ENCODE measurements around the gene OR5B2. TPM values are rescaled to one million over a fixed set of nuclear protein-coding genes. Genes with fewer than 3 reads are reported as not detected.

Gene OR5B2
- total RNA-seq, 1 donor from 2014 or later: not detected

- Histone ChIP-seq H3K9me3 (ENCODE audit: low read depth) (no peaks in the 10 kb centered on the region), H3K79me2 (ENCODE audit: low read depth) (no peaks in the 10 kb centered on the region), H3K4me1 (no peaks in the 10 kb centered on the region), H3K27me3 (no peaks in the 10 kb centered on the region), H3K36me3 (no peaks in the 10 kb centered on the region), H3K27ac (no peak within 1 kb of the TSS), H3K4me2 (no peak within 1 kb of the TSS), H3K4me3 (no peak within 1 kb of the TSS), H4K20me1 (ENCODE audit: low read depth) (no peaks in the 10 kb centered on the region), H2AFZ (replicated peaks) (no peak within 1 kb of the TSS), H3F3A (ENCODE audit: low read depth) (no peaks in the 10 kb centered on the region), H3K9ac (no peak within 1 kb of the TSS)
- no peak for DNase-seq (ENCODE audit: low spot score)
- no peaks in the 10 kb centered on the region for H3K27me3 Mint-ChIP-seq (ENCODE audit: insufficient read depth, low read depth)
- no peaks in the 10 kb centered on the region for H3K9me3 Mint-ChIP-seq
- TF ChIP-seq EZH2 (IDR thresholded peaks at IDR 0.05): no peak
- TF ChIP-seq, protein P1, sequence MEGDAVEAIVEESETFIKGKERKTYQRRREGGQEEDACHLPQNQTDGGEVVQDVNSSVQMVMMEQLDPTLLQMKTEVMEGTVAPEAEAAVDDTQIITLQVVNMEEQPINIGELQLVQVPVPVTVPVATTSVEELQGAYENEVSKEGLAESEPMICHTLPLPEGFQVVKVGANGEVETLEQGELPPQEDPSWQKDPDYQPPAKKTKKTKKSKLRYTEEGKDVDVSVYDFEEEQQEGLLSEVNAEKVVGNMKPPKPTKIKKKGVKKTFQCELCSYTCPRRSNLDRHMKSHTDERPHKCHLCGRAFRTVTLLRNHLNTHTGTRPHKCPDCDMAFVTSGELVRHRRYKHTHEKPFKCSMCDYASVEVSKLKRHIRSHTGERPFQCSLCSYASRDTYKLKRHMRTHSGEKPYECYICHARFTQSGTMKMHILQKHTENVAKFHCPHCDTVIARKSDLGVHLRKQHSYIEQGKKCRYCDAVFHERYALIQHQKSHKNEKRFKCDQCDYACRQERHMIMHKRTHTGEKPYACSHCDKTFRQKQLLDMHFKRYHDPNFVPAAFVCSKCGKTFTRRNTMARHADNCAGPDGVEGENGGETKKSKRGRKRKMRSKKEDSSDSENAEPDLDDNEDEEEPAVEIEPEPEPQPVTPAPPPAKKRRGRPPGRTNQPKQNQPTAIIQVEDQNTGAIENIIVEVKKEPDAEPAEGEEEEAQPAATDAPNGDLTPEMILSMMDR (IDR thresholded peaks at IDR 0.05): no peak
- no peak for TF ChIP-seq EZH2phosphoT487 (IDR thresholded peaks at IDR 0.05)
- H3K36me3 Mint-ChIP-seq: no peaks in the 10 kb centered on the region
- H3K27ac Mint-ChIP-seq: no peak within 1 kb of the TSS
- no peak within 1 kb of the TSS for H3K4me3 Mint-ChIP-seq
- H3K4me1 Mint-ChIP-seq: no peaks in the 10 kb centered on the region
Observed at GRCh38 chr11:58442136-58442535, 14.2 kb upstream of the OR5B2 start, which contains the start of gene OR5B12. Gene OR5B12 (minus strand): TSS chr11:58442236. CDS start chr11:58440151, 2,085 bp downstream.

DNA sequence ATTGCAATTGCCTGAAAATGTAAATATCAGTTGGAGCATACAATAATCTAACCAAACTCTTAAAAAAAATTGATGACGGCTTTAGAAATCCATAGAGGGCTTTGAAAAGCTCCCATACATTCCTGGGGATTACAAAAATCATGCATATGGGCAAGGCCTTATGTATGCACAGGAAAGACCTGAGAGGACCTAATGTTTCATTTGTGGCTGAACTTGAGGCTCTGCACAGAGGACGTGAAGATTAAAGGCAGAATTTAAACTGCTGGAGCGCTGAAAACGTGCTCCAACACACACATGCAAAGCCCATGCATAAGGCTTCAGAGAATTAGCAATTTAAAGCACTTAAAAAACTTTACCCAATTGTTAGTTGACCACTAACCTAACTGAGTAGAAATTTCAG lies 10.6 kb upstream of the OR5B2 start:
- Histone ChIP-seq H3F3A (ENCODE audit: low read depth) (no peaks in the 10 kb centered on the region), H3K4me2 (no peak overlapping the region), H3K4me3 (no peak overlapping the region), H3K79me2 (ENCODE audit: low read depth) (no peaks in the 10 kb centered on the region), H3K9me3 (ENCODE audit: low read depth) (no peaks in the 10 kb centered on the region), H3K36me3 (no peaks in the 10 kb centered on the region), H3K4me1 (no peaks in the 10 kb centered on the region), H3K27ac (no peak overlapping the region), H3K27me3 (no peaks in the 10 kb centered on the region), H2AFZ (replicated peaks) (no peak overlapping the region), H4K20me1 (ENCODE audit: low read depth) (no peaks in the 10 kb centered on the region), H3K9ac (no peak overlapping the region)
- Mint-ChIP-seq H3K9me3 (no peaks in the 10 kb centered on the region), H3K27ac (no peak overlapping the region), H3K27me3 (ENCODE audit: insufficient read depth, low read depth) (no peaks in the 10 kb centered on the region), H3K4me1 (no peaks in the 10 kb centered on the region), H3K36me3 (no peaks in the 10 kb centered on the region), H3K4me3 (no peak overlapping the region)
- TF ChIP-seq, protein P1 (IDR thresholded peaks at IDR 0.05): no peak
- no peak for TF ChIP-seq EZH2phosphoT487 (IDR thresholded peaks at IDR 0.05)
- TF ChIP-seq EZH2 (IDR thresholded peaks at IDR 0.05): no peak
- DNase-seq (ENCODE audit: low spot score): no peak

- no peaks in the 10 kb centered on the region for H3K27me3 ChIP-seq
- no peak overlapping the region for H3K4me3 ChIP-seq
- H2AFZ ChIP-seq (replicated peaks): no peak overlapping the region
- no peak overlapping the region for H3K9ac ChIP-seq
- no peaks in the 10 kb centered on the region for H3K36me3 ChIP-seq
- Mint-ChIP-seq H3K4me3 (no peak overlapping the region), H3K27me3 (ENCODE audit: insufficient read depth, low read depth) (no peaks in the 10 kb centered on the region), H3K9me3 (no peaks in the 10 kb centered on the region), H3K27ac (no peak overlapping the region), H3K36me3 (no peaks in the 10 kb centered on the region), H3K4me1 (no peaks in the 10 kb centered on the region)
- H3K9me3 ChIP-seq (ENCODE audit: low read depth): peaks cover 6% of the 10 kb centered on the region
- H3K4me2 ChIP-seq: no peak overlapping the region
- no peaks in the 10 kb centered on the region for H3K4me1 ChIP-seq
- no peak overlapping the region for H3K27ac ChIP-seq
- H3K79me2 ChIP-seq (ENCODE audit: low read depth): no peaks in the 10 kb centered on the region
- DNase-seq (ENCODE audit: low spot score): no peak
- TF ChIP-seq EZH2phosphoT487 (IDR thresholded peaks at IDR 0.05) (no peak), EZH2 (IDR thresholded peaks at IDR 0.05) (no peak)
- TF ChIP-seq, protein P1 (IDR thresholded peaks at IDR 0.05): no peak
- H3F3A ChIP-seq (ENCODE audit: low read depth): no peaks in the 10 kb centered on the region
- no peaks in the 10 kb centered on the region for H4K20me1 ChIP-seq (ENCODE audit: low read depth)
Observed at GRCh38 chr11:58434217-58434616, 6.3 kb upstream of the OR5B2 start.
